Liver (tissue), 9 donors: ENCODE results near the gene DAD1. TPM values are rescaled to one million over a fixed set of nuclear protein-coding genes. Genes with fewer than 3 reads are reported as not detected.

ENCODE experiments used
- DNase-seq: peaks from one replicate; pipeline ENCODE4 v3.0.0-alpha.2; 2017; ENCODE audit warnings: low spot score
- H3K27ac ChIP-seq, 2 donors: one replicate each; pipeline ENCODE4 v1.7.0; 2013; ENCODE audit warnings: inconsistent platforms in 2 of 2, low read length in 2 of 2, control low read depth in 1 of 2, low read depth in 1 of 2, mild to moderate bottlenecking in 1 of 2
- H3K27me3 ChIP-seq, 4 donors: one replicate each; pipeline versions ENCODE4 v1.6.1 to v1.7.0; 2013; ENCODE audit warnings: low read length in 3 of 4, inconsistent platforms in 1 of 4, mild to moderate bottlenecking in 1 of 4, moderate library complexity in 1 of 4; ENCODE audit not compliant: control insufficient read depth in 4 of 4, insufficient read depth in 4 of 4
- H3K36me3 ChIP-seq, 4 donors: one replicate each; pipeline versions ENCODE4 v1.6.1 to v1.7.0; 2013; ENCODE audit warnings: low read length in 3 of 4, mild to moderate bottlenecking in 3 of 4, low read depth in 1 of 4, moderate library complexity in 1 of 4; ENCODE audit not compliant: control insufficient read depth in 4 of 4, insufficient read depth in 3 of 4
- H3K4me1 ChIP-seq, 4 donors: one replicate each; pipeline versions ENCODE4 v1.6.1 to v1.7.0; 2013; ENCODE audit warnings: low read length in 3 of 4, mild to moderate bottlenecking in 3 of 4, moderate library complexity in 1 of 4; ENCODE audit not compliant: control insufficient read depth in 4 of 4, insufficient read depth in 4 of 4
- H3K4me3 ChIP-seq, 3 donors: one replicate each; pipeline versions ENCODE4 v1.6.1 to v1.7.0; 2013; ENCODE audit warnings: low read length in 3 of 3, control low read depth in 1 of 3, low read depth in 1 of 3, mild to moderate bottlenecking in 1 of 3
- H3K9ac ChIP-seq, 2 donors: one replicate each; pipeline ENCODE4 v1.7.0; 2013; ENCODE audit warnings: low read length in 2 of 2, mild to moderate bottlenecking in 2 of 2, moderate library complexity in 2 of 2, control low read depth in 1 of 2, low read depth in 1 of 2
- H3K9me3 ChIP-seq, 4 donors: one replicate each; pipeline versions ENCODE4 v1.6.1 to v1.7.0; 2013; ENCODE audit warnings: low read length in 3 of 4; ENCODE audit not compliant: control insufficient read depth in 4 of 4
- ATF3 ChIP-seq: IDR thresholded peaks from 2 replicates; pipeline ENCODE4 v1.6.1; 2016; ENCODE audit warnings: antibody characterized with exemption
- FOXA2 ChIP-seq: IDR thresholded peaks from 2 replicates; pipeline ENCODE4 v1.6.1; 2016; ENCODE audit warnings: antibody characterized with exemption
- HNF4G ChIP-seq: IDR thresholded peaks from 2 replicates; pipeline ENCODE4 v1.6.1; 2016; ENCODE audit warnings: antibody characterized with exemption
- NR2F2 ChIP-seq: IDR thresholded peaks from 2 replicates; pipeline ENCODE4 v1.6.1; 2016; ENCODE audit warnings: antibody characterized with exemption
- REST ChIP-seq: IDR thresholded peaks from 2 replicates; pipeline ENCODE4 v1.6.1; 2016; ENCODE audit warnings: antibody characterized with exemption, mild to moderate bottlenecking
- RXRA ChIP-seq, 2 donors: IDR thresholded peaks; 2 replicates each; pipeline ENCODE4 v1.6.1; 2017 to 2018; ENCODE audit warnings: antibody characterized with exemption in 2 of 2, mild to moderate bottlenecking in 1 of 2
- ZBTB33 ChIP-seq: IDR thresholded peaks from 2 replicates; pipeline ENCODE4 v1.6.1; 2016; ENCODE audit warnings: antibody characterized with exemption
- WGBS: extraction: QIAGEN DNeasy Blood & Tissue Kit; methylation state at CpG from one replicate; pipeline ENCODE4 v1.1.7; 2013; 5-methylcytosine and 5-hydroxymethylcytosine counted together
- polyA plus RNA-seq, 2 donors: library from polyadenylated mRNA; stranded (reverse) in 1 of 2; unstranded in 1 of 2; fragments of 200-250 nt in 1 of 2; fragments of >200 nt in 1 of 2; fragmentation: Nextera tagmentation in 1 of 2; extraction: Ambion mirVana in 1 of 2; gene quantifications; one replicate each; pipeline versions ENCODE4 v1.2.1 to v1.2.3, GENCODE V29; 2013 to 2015
- total RNA-seq, 2 donors: library from RNA; depleted of rRNA; stranded (reverse); fragments of >200 nt; gene quantifications; one replicate each; pipeline ENCODE4 v1.2.3, GENCODE V29; 2014
- donor health status: healthy.
- donor health status: healthy.
- donor health status: healthy.
- donor health status: healthy.
- donor health status: healthy.

DAD1 gene
- total and polyA plus RNA-seq, 4 donors: 142 to 254 (median 205) TPM

GRCh38 chr14:22539831-22540230 is 49.2 kb downstream of the DAD1 start:
- H3K4me1 ChIP-seq: no peaks in the 10 kb centered on the region
- H3K36me3 ChIP-seq: no peaks in the 10 kb centered on the region
- no peak for DNase-seq
- H3K27ac ChIP-seq: no peak overlapping the region
- H3K4me3 ChIP-seq: no peak overlapping the region
- no peaks in the 10 kb centered on the region for H3K27me3 ChIP-seq
- no peaks in the 10 kb centered on the region for H3K9me3 ChIP-seq
- no peak for TF ChIP-seq RXRA (IDR thresholded peaks at IDR 0.05)
- TF ChIP-seq FOXA2: no peak
- TF ChIP-seq ATF3: no peak
- no peak for TF ChIP-seq REST
- no peak for TF ChIP-seq NR2F2
- TF ChIP-seq HNF4G: no peak
- TF ChIP-seq ZBTB33: no peak
- 81% methylated on average over 3 of the region's 3 CpGs for WGBS
- H3K9ac ChIP-seq: no peak overlapping the region

- Histone ChIP-seq H3K4me1 (no peaks in the 10 kb centered on the region), H3K9ac (no peak overlapping the region), H3K9me3 (no peaks in the 10 kb centered on the region), H3K4me3 (no peak overlapping the region), H3K36me3 (no peaks in the 10 kb centered on the region), H3K27ac (no peak overlapping the region), H3K27me3 (no peaks in the 10 kb centered on the region)
- 77% methylated on average over 5 of the region's 5 CpGs for WGBS
- no peak for DNase-seq
- TF ChIP-seq ZBTB33: no peak
Observed at GRCh38 chr14:22538671-22539228, 50.3 kb downstream of the DAD1 start.
